Epithelial cell of esophagus (primary cell): ENCODE data around the gene SHE.

ENCODE experiments used
- DNase-seq: peaks from one replicate; pipeline ENCODE4 v3.0.0; 2010; ENCODE audit warnings: low read depth
- H3K4me3 ChIP-seq: 2 replicates; pipeline ENCODE4 v1.5.1; 2011; ENCODE audit warnings: mild to moderate bottlenecking, low read length, control low read depth
- TF ChIP-seq, protein P1 (sequence below): IDR thresholded peaks from 2 replicates; pipeline ENCODE4 v1.5.1; 2011; ENCODE audit warnings: low read depth, mild to moderate bottlenecking, low read length, control low read depth, inconsistent platforms; ENCODE audit not compliant: insufficient read depth; ENCODE audit errors: missing control alignments

The SHE gene

DNA sequence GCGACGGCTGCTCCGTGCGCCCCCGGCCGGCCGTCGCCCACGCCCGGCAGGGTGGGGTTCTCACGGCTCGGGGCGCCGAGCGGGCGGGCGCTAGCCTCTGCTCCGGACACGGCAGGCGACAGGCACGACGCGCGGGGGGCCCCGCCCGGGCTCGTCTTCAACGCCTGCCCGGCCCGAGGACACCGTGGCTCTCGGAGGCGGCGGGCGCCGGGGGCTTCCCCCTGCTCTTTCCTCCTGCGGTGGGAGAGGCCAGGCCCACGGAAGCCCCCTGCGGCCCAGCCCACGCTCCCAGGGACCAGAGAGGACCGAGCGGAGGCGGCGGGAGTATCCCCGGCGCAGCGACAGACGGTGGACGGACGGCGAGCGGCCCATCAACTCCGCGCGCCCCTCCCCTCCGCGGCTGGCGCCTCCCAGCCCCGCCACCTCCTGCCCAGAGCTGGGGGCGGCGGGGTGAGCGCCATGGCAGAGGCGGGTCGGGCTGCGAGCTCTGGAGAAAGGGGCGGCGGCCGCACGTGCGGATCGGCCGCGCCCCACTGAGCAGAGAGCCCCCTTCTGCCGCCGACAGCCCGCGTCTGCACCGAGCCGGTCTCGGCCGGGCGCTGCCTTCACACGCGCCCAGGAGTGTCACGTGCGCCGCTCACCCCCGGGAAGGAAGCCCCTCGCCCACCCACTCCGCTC, at the start of gene SHE, which contains the start of gene TDRD10:
TSS of gene SHE (minus strand) at position 347 of the 678 bp plus-strand sequence. CDS start 386 bp downstream, outside the sequence.
TSS of gene TDRD10 (plus strand) at position 154 of the 678 bp plus-strand sequence. CDS start 4,685 bp downstream, outside the sequence.
- DNase-seq: no peak
- TF ChIP-seq, protein P1, sequence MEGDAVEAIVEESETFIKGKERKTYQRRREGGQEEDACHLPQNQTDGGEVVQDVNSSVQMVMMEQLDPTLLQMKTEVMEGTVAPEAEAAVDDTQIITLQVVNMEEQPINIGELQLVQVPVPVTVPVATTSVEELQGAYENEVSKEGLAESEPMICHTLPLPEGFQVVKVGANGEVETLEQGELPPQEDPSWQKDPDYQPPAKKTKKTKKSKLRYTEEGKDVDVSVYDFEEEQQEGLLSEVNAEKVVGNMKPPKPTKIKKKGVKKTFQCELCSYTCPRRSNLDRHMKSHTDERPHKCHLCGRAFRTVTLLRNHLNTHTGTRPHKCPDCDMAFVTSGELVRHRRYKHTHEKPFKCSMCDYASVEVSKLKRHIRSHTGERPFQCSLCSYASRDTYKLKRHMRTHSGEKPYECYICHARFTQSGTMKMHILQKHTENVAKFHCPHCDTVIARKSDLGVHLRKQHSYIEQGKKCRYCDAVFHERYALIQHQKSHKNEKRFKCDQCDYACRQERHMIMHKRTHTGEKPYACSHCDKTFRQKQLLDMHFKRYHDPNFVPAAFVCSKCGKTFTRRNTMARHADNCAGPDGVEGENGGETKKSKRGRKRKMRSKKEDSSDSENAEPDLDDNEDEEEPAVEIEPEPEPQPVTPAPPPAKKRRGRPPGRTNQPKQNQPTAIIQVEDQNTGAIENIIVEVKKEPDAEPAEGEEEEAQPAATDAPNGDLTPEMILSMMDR: no peak
- no peak within 1 kb of the TSS for H3K4me3 ChIP-seq

DNA sequence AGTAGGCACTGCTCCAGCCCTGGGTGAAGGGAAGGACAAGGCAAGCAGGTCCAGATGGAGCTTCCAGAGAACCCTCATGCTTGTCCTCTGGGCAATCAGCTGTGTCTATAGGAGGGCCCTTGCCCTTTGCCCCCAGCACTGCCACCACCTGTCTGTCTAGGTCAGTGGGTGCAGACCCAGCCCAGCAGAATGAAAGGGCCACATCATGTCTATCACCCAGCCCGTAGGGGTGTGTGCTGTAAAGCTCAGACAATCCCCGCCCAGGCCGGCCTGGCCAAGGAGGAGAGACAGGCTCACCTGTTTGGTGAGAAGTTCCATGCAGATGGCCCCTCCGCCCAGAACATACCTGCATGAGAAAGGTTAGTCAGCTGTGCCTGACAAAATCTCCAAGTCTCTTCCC, 49.3 kb upstream of the SHE start:
- no peak overlapping the region for H3K4me3 ChIP-seq
- DNase-seq: peak; percentile 25
- TF ChIP-seq, protein P1: no peak

DNA sequence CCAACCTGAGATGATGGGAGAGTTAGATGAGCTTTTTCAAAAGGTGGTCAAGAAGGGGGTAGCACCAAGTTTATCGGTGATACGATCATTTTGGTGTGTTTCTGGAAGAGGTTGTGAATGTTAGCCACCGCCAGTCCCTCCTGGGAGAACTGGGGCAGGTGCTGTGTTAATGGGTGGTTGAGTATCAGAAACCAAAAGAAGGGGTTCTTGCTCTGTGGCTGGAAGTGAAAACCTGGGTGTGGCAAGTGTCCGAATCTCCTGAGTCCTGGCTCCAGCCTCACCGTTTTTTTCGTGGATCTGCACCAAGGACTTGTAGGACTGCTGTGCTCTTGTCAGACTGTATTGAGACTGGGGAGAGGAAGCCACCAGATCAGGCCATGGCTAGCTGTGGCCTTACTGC, 48.4 kb upstream of the SHE start:
- no peak for DNase-seq
- H3K4me3 ChIP-seq: no peak overlapping the region
- TF ChIP-seq, protein P1: no peak

DNA sequence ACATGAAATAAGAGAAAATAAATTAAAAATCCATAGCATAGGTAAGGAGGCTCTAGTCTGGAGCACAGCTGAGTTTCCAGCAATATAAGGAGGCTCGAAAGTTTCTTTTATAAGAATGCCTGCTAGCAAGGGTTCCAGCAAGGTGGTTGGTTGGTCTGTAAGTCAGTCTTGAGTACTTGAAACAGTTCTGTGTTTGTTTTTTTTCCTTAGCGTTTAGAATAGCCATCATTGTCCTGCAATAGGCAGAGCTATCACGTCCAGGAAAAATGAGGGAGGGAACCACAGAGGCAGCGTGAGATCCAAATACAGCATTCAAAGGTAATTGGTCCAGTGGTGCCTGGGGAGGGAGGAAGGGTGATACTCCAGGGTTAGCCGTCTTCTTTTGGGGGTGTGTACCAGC, 47.9 kb upstream of the SHE start:
- DNase-seq: no peak
- TF ChIP-seq, protein P1: no peak
- no peak overlapping the region for H3K4me3 ChIP-seq

DNA sequence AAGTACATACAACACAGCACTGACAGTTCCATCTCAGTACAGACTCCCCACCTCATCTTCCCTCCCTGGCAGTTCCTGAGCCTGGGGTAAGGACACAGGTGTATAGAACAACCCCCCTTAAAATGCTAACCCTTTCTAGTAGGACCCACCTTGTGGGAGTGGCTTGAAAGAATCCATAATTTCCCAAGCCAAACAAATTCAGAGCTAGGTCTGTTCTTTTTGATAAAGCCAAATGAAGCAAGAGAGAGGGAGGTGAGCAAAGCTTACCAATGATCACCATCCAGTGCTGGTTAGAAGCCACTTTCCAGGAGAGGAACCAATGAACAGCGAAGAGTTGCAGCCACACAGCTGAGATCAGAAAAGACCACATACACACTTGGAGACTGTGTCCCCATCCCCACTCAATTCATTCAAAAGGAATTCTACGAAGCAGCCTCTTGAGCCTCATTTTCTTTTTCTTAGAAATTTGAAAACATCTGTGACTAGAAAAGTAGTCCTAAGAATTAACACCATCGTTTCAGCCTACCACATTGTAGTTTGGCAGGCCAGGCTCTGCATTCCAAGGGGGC, 47.1 kb upstream of the SHE start:
- no peak for DNase-seq
- TF ChIP-seq, protein P1: no peak
- no peak overlapping the region for H3K4me3 ChIP-seq

DNA sequence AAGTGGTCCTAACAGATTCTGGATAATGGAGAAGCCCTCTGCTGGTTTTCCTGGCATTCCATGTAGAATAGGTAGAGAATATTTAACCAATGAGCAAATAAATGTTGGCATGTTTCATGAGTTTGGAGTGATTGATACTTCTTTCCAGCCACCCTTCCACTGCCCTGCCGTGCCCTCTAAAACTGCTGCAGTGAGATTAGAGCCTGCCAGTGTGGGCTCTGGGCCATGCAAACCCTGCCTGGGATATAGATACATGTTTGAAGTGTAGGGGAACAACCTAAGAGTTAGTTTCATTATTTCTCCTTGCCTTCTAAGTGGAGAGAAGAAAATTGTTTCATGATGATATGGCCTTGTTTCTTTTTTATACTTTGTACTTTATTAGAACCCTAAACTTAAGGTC, 45.8 kb upstream of the SHE start:
- DNase-seq: no peak
- TF ChIP-seq, protein P1: no peak
- H3K4me3 ChIP-seq: no peak overlapping the region
